B cell (primary cell): ENCODE results near the gene LRRC10B. TPM values are rescaled to one million over a fixed set of nuclear protein-coding genes. Genes with fewer than 3 reads are reported as not detected.

Source experiments
- ATAC-seq: fragments of 200-7000 bp; cut with Tn5 transposase; one replicate; pipeline ENCODE4 v1.10.0; 2021; ENCODE audit warnings: low read depth, mild to moderate bottlenecking, moderate number of reproducible peaks, moderate library complexity
- CTCF ChIA-PET: fragments of 350-600 bp; sonication (Branson Sonifier 250); formaldehyde crosslinking; loops from one replicate; lab custom pipeline; 2021; ENCODE audit warnings: antibody characterized with exemption, inconsistent platforms; lab: Charles Lee
- POLR2A ChIA-PET: fragments of 350-600 bp; sonication (Branson Sonifier 250); formaldehyde crosslinking; loops from one replicate; lab custom pipeline; 2021; ENCODE audit warnings: antibody characterized with exemption; lab: Charles Lee
- DNase-seq: peaks from one replicate; pipeline ENCODE4 v3.0.0; 2013
- H2AFZ ChIP-seq: 2 replicates; pipeline ENCODE4 v1.6.1; 2012; ENCODE audit warnings: mild to moderate bottlenecking, low read depth, low read length; ENCODE audit not compliant: insufficient read depth, poor library complexity, severe bottlenecking
- H3K27ac ChIP-seq, 2 donors: 1 replicate in 1 of 2; 2 replicates in 1 of 2; pipeline ENCODE4 v1.5.1; 2012 to 2013; ENCODE audit warnings: low read length in 2 of 2, mild to moderate bottlenecking in 2 of 2, moderate library complexity in 1 of 2
- H3K27me3 ChIP-seq, 4 experiments: fragments of 200-600 bp in 1 of 4; sonication (generic) in 1 of 4; replicated peaks in 1 of 4; 1 replicate in 2 of 4; 2 replicates in 2 of 4; pipeline versions ENCODE4 v1.6.1 to v1.7.0; 2013 to 2016; ENCODE audit warnings: low read length in 3 of 4, mild to moderate bottlenecking in 2 of 4, mixed read lengths in 1 of 4, moderate library complexity in 1 of 4; ENCODE audit not compliant: insufficient read depth in 4 of 4, control insufficient read depth in 3 of 4; ENCODE audit errors: control extremely low read depth in 1 of 4
- H3K36me3 ChIP-seq, 2 experiments: replicated peaks in 1 of 2; 1 replicate in 1 of 2; 2 replicates in 1 of 2; pipeline versions ENCODE4 v1.6.1 to v1.7.1; 2013; ENCODE audit warnings: low read length in 1 of 2; ENCODE audit not compliant: insufficient read depth in 2 of 2, control insufficient read depth in 1 of 2; ENCODE audit errors: control extremely low read depth in 1 of 2, extremely low read depth in 1 of 2
- H3K4me1 ChIP-seq, 2 donors: fragments of 200-600 bp in 1 of 2; sonication (generic) in 1 of 2; 1 replicate in 1 of 2; 2 replicates in 1 of 2; pipeline versions ENCODE4 v1.5.1 to v1.6.1; 2013 to 2017; ENCODE audit warnings: low read length in 2 of 2; ENCODE audit not compliant: control insufficient read depth in 2 of 2, insufficient read depth in 2 of 2
- H3K4me2 ChIP-seq: replicated peaks from 2 replicates; pipeline ENCODE3; 2012; ENCODE audit warnings: mild to moderate bottlenecking, low read depth, low read length; ENCODE audit not compliant: poor library complexity, severe bottlenecking
- H3K4me3 ChIP-seq, 5 experiments: fragments of 200-600 bp in 1 of 5; sonication (generic) in 1 of 5; 1 replicate in 3 of 5; 2 replicates in 2 of 5; pipeline versions ENCODE4 v1.5.1 to v1.7.0; 2011 to 2016; ENCODE audit warnings: low read length in 4 of 5, mild to moderate bottlenecking in 4 of 5, low read depth in 2 of 5, control low read depth in 1 of 5, moderate library complexity in 1 of 5; ENCODE audit not compliant: insufficient read depth in 1 of 5; ENCODE audit errors: control extremely low read depth in 1 of 5, extremely low read depth in 1 of 5
- H3K79me2 ChIP-seq: fragments of 200-600 bp; sonication (generic); one replicate; pipeline ENCODE4 v1.6.0; 2016; ENCODE audit warnings: low read length; ENCODE audit not compliant: control insufficient read depth, insufficient read depth
- H3K9ac ChIP-seq: fragments of 200-600 bp; sonication (generic); 2 replicates; pipeline ENCODE4 v1.6.1; 2017; ENCODE audit warnings: mild to moderate bottlenecking, low read length, moderate library complexity
- H3K9me3 ChIP-seq, 3 donors: one replicate each; pipeline versions ENCODE4 v1.6.1 to v1.7.1; 2013; ENCODE audit warnings: low read length in 2 of 3; ENCODE audit not compliant: control insufficient read depth in 2 of 3, insufficient read depth in 1 of 3; ENCODE audit errors: control extremely low read depth in 1 of 3
- H4K20me1 ChIP-seq: 2 replicates; pipeline ENCODE4 v1.6.0; 2012; ENCODE audit warnings: mild to moderate bottlenecking, low read length; ENCODE audit not compliant: insufficient read depth, control insufficient read depth, poor library complexity, severe bottlenecking
- H3K27ac Mint-ChIP-seq: one replicate; pipeline ENCODE4 v1.8.0; 2021; ENCODE audit warnings: mixed read lengths
- H3K27me3 Mint-ChIP-seq: one replicate; pipeline ENCODE4 v1.8.0; 2021; ENCODE audit warnings: mixed read lengths
- H3K4me1 Mint-ChIP-seq: one replicate; pipeline ENCODE4 v1.8.0; 2021; ENCODE audit warnings: mixed read lengths
- H3K4me3 Mint-ChIP-seq: one replicate; pipeline ENCODE4 v1.8.0; 2021; ENCODE audit warnings: mixed read lengths
- H3K9me3 Mint-ChIP-seq: one replicate; pipeline ENCODE4 v1.8.0; 2022; ENCODE audit warnings: mixed read lengths; ENCODE audit not compliant: insufficient read depth
- EZH2 ChIP-seq: IDR thresholded peaks from 2 replicates; pipeline ENCODE4 v1.6.1; 2012; ENCODE audit warnings: borderline replicate concordance, low read depth, mild to moderate bottlenecking, moderate library complexity, low read length; ENCODE audit not compliant: insufficient read depth, poor library complexity, severe bottlenecking
- WGBS: methylation state at CpG from one replicate; pipeline ENCODE4 v1.1.5; 2013; ENCODE audit warnings: missing lambda C conversion rate; ENCODE audit not compliant: insufficient coverage; 5-methylcytosine and 5-hydroxymethylcytosine counted together
- intact Hi-C: fragments of 100-400 bp; cut with micrococcal nuclease; formaldehyde crosslinking; loops from one replicate; pipeline ENCODE4 v1.10.0; 2022
- polyA plus RNA-seq: library from polyadenylated mRNA; depleted of rRNA; stranded (reverse); fragments of >200 nt; gene quantifications from 2 replicates; pipeline ENCODE4 v1.2.3, GENCODE V29; 2012
- total RNA-seq, 2 donors: library from RNA; stranded (reverse); fragments of 120-200 nt in 1 of 2; gene quantifications; 1 replicate in 1 of 2; 2 replicates in 1 of 2; pipeline versions ENCODE4 v1.2.3 to v1.2.4, GENCODE V29; 2013 to 2022
- TF ChIP-seq, protein P1 (sequence below): fragments of 200-600 bp; IDR thresholded peaks from one replicate; pipeline ENCODE4 v1.8.0; 2022; ENCODE audit warnings: antibody characterized with exemption, mild to moderate bottlenecking

LRRC10B gene
- total and polyA plus RNA-seq, 2 donors (not counting 1 experiment from before 2014, with no cell fraction given): 0.15 TPM; not detected in 1

DNA sequence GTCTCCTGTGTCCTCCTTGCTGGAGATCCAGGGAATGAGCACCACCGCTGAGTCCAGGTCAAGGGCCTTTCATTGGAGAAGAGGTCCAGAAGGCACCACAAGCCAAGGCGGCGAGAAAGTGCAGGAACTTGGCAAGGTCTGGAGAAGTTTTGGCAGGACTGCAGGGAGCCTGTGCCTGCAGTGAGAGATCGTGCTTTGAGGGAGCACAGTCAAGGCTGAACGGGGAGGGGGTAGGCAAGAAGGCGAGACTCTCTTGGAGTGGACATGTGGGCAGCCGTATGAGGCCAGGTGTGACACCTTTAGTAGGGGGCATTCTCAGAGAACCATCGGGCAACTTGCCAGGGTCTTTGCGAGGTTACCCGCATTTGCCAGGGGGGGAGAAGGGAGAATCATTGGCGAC is 30.5 kb downstream of the LRRC10B start:
- H3K9me3 Mint-ChIP-seq: no peaks in the 10 kb centered on the region
- intact Hi-C loops: no loop called here
- peaks cover 20% of the 10 kb centered on the region for H3K27me3 Mint-ChIP-seq
- H3K4me2 ChIP-seq: no peak overlapping the region
- no peak for DNase-seq
- peaks cover 0 to 3% (median 0%) of the 10 kb centered on the region in 3 donors for H3K9me3 ChIP-seq
- peaks cover 2% of the 10 kb centered on the region for H3K4me1 Mint-ChIP-seq
- ChIA-PET POLR2A (no interaction called here), CTCF (interaction anchor here (1.0 to 1.4 kb wide), 2 partner anchors 10 to 22 kb away, joined by 3 to 4 read pairs; no protein-coding TSS in a partner anchor)
- no peak overlapping the region for H3K27ac ChIP-seq
- H3K79me2 ChIP-seq: no peaks in the 10 kb centered on the region
- no peaks in the 10 kb centered on the region for H4K20me1 ChIP-seq
- H3K27ac Mint-ChIP-seq: no peak overlapping the region
- no peak for ATAC-seq
- H3K9ac ChIP-seq: no peak overlapping the region
- H3K36me3 ChIP-seq: no peaks in the 10 kb centered on the region
- H3K4me1 ChIP-seq: no peaks in the 10 kb centered on the region
- peaks cover 0 to 2% (median 0%) of the 10 kb centered on the region in 4 experiments for H3K27me3 ChIP-seq
- H3K4me3 ChIP-seq: no peak overlapping the region
- H3K4me3 Mint-ChIP-seq: no peak overlapping the region
- H2AFZ ChIP-seq: no peak overlapping the region
- 91% methylated on average over 11 of the region's 11 CpGs for WGBS
- TF ChIP-seq, protein P1, sequence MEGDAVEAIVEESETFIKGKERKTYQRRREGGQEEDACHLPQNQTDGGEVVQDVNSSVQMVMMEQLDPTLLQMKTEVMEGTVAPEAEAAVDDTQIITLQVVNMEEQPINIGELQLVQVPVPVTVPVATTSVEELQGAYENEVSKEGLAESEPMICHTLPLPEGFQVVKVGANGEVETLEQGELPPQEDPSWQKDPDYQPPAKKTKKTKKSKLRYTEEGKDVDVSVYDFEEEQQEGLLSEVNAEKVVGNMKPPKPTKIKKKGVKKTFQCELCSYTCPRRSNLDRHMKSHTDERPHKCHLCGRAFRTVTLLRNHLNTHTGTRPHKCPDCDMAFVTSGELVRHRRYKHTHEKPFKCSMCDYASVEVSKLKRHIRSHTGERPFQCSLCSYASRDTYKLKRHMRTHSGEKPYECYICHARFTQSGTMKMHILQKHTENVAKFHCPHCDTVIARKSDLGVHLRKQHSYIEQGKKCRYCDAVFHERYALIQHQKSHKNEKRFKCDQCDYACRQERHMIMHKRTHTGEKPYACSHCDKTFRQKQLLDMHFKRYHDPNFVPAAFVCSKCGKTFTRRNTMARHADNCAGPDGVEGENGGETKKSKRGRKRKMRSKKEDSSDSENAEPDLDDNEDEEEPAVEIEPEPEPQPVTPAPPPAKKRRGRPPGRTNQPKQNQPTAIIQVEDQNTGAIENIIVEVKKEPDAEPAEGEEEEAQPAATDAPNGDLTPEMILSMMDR: no peak
- TF ChIP-seq EZH2: no peak

DNA sequence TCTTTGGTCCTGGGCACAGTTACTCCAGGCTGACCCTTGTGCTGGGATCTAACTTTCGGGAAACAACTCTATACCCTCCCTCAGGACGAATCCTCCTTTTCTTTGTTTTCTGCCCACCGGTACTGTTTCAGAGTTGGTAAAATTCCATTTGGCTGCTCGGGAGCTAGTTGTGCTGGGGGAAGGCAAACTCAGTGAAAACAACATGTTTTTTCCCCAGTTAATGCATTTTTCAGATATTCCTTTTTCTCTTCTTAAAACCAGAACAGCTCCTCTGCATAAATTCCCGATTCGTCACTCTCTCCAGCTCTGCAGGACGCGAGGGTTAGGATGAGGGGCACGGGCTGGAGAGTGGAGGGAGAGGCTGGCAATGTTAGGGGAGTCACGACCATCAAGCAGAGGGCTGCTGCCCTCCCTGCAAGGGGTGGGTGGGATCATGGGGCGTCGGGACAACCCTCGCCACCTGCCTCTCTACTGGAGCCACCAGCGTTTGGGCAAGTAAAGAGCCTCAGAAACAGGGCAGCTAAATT is 31.3 kb downstream of the LRRC10B start:
- no peak for DNase-seq
- H3K9me3 ChIP-seq: peaks cover 0 to 3% (median 0%) of the 10 kb centered on the region in 3 donors
- no peak for TF ChIP-seq EZH2
- TF ChIP-seq, protein P1: no peak
- H3K4me1 ChIP-seq: no peaks in the 10 kb centered on the region
- no peak overlapping the region for H3K4me2 ChIP-seq
- no peak overlapping the region for H3K4me3 ChIP-seq
- no peak overlapping the region for H3K27ac Mint-ChIP-seq
- intact Hi-C loops: no loop called here
- no peak overlapping the region for H3K9ac ChIP-seq
- ChIA-PET CTCF (interaction anchor here (1.4 kb wide), 1 partner anchor 11 kb away, joined by 3 read pairs; no protein-coding TSS in a partner anchor), POLR2A (no interaction called here)
- H2AFZ ChIP-seq: no peak overlapping the region
- 66% methylated on average over 5 of the region's 14 CpGs for WGBS
- H3K9me3 Mint-ChIP-seq: no peaks in the 10 kb centered on the region
- H3K27me3 ChIP-seq: peaks cover 0 to 6% (median 0%) of the 10 kb centered on the region in 4 experiments
- peaks cover 11% of the 10 kb centered on the region for H3K27me3 Mint-ChIP-seq
- H3K79me2 ChIP-seq: no peaks in the 10 kb centered on the region
- peaks cover 2% of the 10 kb centered on the region for H3K4me1 Mint-ChIP-seq
- H4K20me1 ChIP-seq: no peaks in the 10 kb centered on the region
- H3K36me3 ChIP-seq: no peaks in the 10 kb centered on the region
- H3K4me3 Mint-ChIP-seq: no peak overlapping the region
- H3K27ac ChIP-seq: no peak overlapping the region
- no peak for ATAC-seq
